Nephron (organoid): ENCODE data around the gene CD209.

Experiments used
- H3K27ac Mint-ChIP-seq, 3 experiments: 2 replicates each; pipeline ENCODE4 v1.8.0; 2020; ENCODE audit warnings: mixed read lengths in 3 of 3, mild to moderate bottlenecking in 2 of 3, moderate library complexity in 1 of 3
- H3K27me3 Mint-ChIP-seq: 2 replicates; pipeline ENCODE4 v1.8.0; 2021; ENCODE audit warnings: low read depth, mild to moderate bottlenecking, moderate library complexity, mixed read lengths
- H3K36me3 Mint-ChIP-seq: 2 replicates; pipeline ENCODE4 v1.8.0; 2020; ENCODE audit warnings: low read depth, mixed read lengths
- H3K4me1 Mint-ChIP-seq: 2 replicates; pipeline ENCODE4 v1.8.0; 2020; ENCODE audit warnings: mixed read lengths
- H3K4me3 Mint-ChIP-seq, 3 experiments: 2 replicates each; pipeline ENCODE4 v1.8.0; 2020; ENCODE audit warnings: mild to moderate bottlenecking in 3 of 3, mixed read lengths in 3 of 3, moderate library complexity in 2 of 3
- H3K9me3 Mint-ChIP-seq: 2 replicates; pipeline ENCODE4 v1.8.0; 2020; ENCODE audit warnings: mixed read lengths
- TF ChIP-seq, protein P1 (sequence below), 3 experiments: fragments of 200-600 bp; sonication (generic); IDR thresholded peaks; one replicate each; pipeline ENCODE4 v1.5.0; 2021; ENCODE audit warnings: antibody characterized with exemption in 3 of 3; ENCODE audit not compliant: unreplicated experiment in 3 of 3

The CD209 gene

GRCh38 chr19:7734220-7735203 lies 12.8 kb downstream of the CD209 start:
- Mint-ChIP-seq H3K36me3 (no peaks in the 10 kb centered on the region), H3K9me3 (no peaks in the 10 kb centered on the region), H3K27me3 (peaks cover 84% of the 10 kb centered on the region), H3K4me1 (no peaks in the 10 kb centered on the region), H3K4me3 (no peak overlapping the region), H3K27ac (no peak overlapping the region)
- TF ChIP-seq, protein P1, sequence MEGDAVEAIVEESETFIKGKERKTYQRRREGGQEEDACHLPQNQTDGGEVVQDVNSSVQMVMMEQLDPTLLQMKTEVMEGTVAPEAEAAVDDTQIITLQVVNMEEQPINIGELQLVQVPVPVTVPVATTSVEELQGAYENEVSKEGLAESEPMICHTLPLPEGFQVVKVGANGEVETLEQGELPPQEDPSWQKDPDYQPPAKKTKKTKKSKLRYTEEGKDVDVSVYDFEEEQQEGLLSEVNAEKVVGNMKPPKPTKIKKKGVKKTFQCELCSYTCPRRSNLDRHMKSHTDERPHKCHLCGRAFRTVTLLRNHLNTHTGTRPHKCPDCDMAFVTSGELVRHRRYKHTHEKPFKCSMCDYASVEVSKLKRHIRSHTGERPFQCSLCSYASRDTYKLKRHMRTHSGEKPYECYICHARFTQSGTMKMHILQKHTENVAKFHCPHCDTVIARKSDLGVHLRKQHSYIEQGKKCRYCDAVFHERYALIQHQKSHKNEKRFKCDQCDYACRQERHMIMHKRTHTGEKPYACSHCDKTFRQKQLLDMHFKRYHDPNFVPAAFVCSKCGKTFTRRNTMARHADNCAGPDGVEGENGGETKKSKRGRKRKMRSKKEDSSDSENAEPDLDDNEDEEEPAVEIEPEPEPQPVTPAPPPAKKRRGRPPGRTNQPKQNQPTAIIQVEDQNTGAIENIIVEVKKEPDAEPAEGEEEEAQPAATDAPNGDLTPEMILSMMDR (IDR thresholded peaks at IDR 0.05; ENCODE audit: unreplicated experiment in 3 of 3): no peak

- Mint-ChIP-seq H3K4me3 (no peak overlapping the region), H3K27me3 (peaks cover 87% of the 10 kb centered on the region), H3K9me3 (no peaks in the 10 kb centered on the region), H3K4me1 (no peaks in the 10 kb centered on the region), H3K36me3 (no peaks in the 10 kb centered on the region), H3K27ac (no peak overlapping the region)
- TF ChIP-seq, protein P1 (IDR thresholded peaks at IDR 0.05; ENCODE audit: unreplicated experiment in 3 of 3): no peak
These were observed 14.0 kb downstream of the CD209 start for GRCh38 chr19:7733376-7733775.

DNA sequence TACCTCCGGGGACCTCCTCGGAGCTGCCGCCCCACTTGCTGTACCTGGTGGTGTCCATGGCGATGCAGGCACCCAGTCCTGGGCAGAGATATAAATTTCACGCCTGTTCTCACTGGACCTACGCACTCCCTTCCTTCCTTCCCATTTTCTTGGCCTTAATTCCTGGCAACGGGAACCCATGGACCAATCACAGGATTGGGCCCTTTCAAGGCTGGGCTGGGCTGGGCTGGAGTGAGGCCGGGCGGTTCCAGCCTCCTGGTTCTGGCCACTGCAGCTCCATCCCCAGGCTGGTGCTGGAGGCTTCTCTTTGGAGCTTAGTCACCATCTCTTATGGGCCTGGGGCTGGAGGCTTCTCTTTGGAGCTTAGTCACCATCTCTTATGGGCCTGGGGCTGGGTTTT lies 15.3 kb downstream of the CD209 start, which contains the start of gene CLEC4G:
CLEC4G (minus strand) TSS at position 66 of the 400 bp plus-strand sequence; CDS start at position 58, 8 bp downstream.
- Mint-ChIP-seq H3K9me3 (no peaks in the 10 kb centered on the region), H3K27me3 (peaks cover 88% of the 10 kb centered on the region), H3K27ac (no peak within 1 kb of the TSS), H3K4me3 (no peak within 1 kb of the TSS), H3K4me1 (no peaks in the 10 kb centered on the region), H3K36me3 (no peaks in the 10 kb centered on the region)
- TF ChIP-seq, protein P1 (IDR thresholded peaks at IDR 0.05; ENCODE audit: unreplicated experiment in 3 of 3): no peak

- TF ChIP-seq, protein P1 (IDR thresholded peaks at IDR 0.05; ENCODE audit: unreplicated experiment in 3 of 3): no peak
- H3K9me3 Mint-ChIP-seq: no peaks in the 10 kb centered on the region
- H3K27ac Mint-ChIP-seq: no peak overlapping the region
- H3K36me3 Mint-ChIP-seq: no peaks in the 10 kb centered on the region
- no peak overlapping the region for H3K4me3 Mint-ChIP-seq
- peaks cover 86% of the 10 kb centered on the region for H3K27me3 Mint-ChIP-seq
- no peaks in the 10 kb centered on the region for H3K4me1 Mint-ChIP-seq
These were observed 15.7 kb downstream of the CD209 start for GRCh38 chr19:7731615-7732014.

DNA sequence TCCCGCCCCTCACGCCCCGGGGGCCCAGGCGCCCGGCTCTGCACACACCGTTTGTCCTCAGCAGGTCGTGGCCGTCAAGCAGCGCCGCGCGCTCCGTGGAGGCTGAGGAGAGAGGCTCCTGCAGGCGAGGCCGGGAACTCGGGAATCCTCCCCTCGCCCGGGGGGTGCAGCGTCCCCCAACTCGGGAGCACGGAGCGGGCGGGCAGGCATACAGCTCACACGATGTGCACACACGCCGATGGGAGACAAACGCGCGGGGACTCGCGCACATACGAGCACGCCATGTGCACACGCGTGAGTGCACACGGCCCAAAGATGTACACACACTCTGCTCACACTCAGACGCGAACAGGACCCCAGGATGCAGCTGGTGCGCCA lies 16.1 kb downstream of the CD209 start:
- H3K27ac Mint-ChIP-seq: no peak overlapping the region
- no peaks in the 10 kb centered on the region for H3K36me3 Mint-ChIP-seq
- H3K27me3 Mint-ChIP-seq: peaks cover 86% of the 10 kb centered on the region
- TF ChIP-seq, protein P1 (IDR thresholded peaks at IDR 0.05; ENCODE audit: unreplicated experiment in 3 of 3): no peak
- no peaks in the 10 kb centered on the region for H3K4me1 Mint-ChIP-seq
- H3K4me3 Mint-ChIP-seq: no peak overlapping the region
- H3K9me3 Mint-ChIP-seq: no peaks in the 10 kb centered on the region
